GM23338 (cell line): ENCODE results near the gene PYGB. TPM values are rescaled to one million over a fixed set of nuclear protein-coding genes. Genes with fewer than 3 reads are reported as not detected.

ENCODE experiments used
- ATAC-seq: fragments of 200-7000 bp; cut with Tn5 transposase; 3 replicates; pipeline ENCODE4 v1.9.1; 2020
- DNase-seq: peaks from one replicate; pipeline ENCODE4 v3.0.0-alpha.2; 2015; ENCODE audit warnings: low spot score
- H2AFZ ChIP-seq: fragments of 200-600 bp; sonication (generic); 2 replicates; pipeline ENCODE4 v1.8.0; 2016; ENCODE audit warnings: antibody characterized with exemption, mild to moderate bottlenecking, moderate library complexity
- H3F3A ChIP-seq: fragments of 200-600 bp; sonication (generic); replicated peaks from 2 replicates; pipeline ENCODE4 v1.8.0; 2017; ENCODE audit warnings: antibody characterized with exemption, mixed run types, low read depth
- H3K27ac ChIP-seq: fragments of 200-600 bp; sonication (generic); 2 replicates; pipeline ENCODE4 v1.6.1; 2016; ENCODE audit warnings: low read depth
- H3K27me3 ChIP-seq: fragments of 200-600 bp; sonication (generic); 2 replicates; pipeline ENCODE4 v1.8.0; 2016; ENCODE audit warnings: mild to moderate bottlenecking, mixed run types, moderate library complexity; ENCODE audit not compliant: insufficient read depth
- H3K36me3 ChIP-seq: fragments of 200-600 bp; sonication (generic); 2 replicates; pipeline ENCODE4 v1.8.0; 2016; ENCODE audit warnings: mild to moderate bottlenecking; ENCODE audit not compliant: insufficient read depth
- H3K4me1 ChIP-seq: fragments of 200-600 bp; sonication (generic); 2 replicates; pipeline ENCODE4 v1.8.0; 2016; ENCODE audit warnings: mild to moderate bottlenecking, moderate library complexity; ENCODE audit not compliant: insufficient read depth
- H3K4me2 ChIP-seq: fragments of 200-600 bp; sonication (generic); 2 replicates; pipeline ENCODE4 v1.7.1; 2017; ENCODE audit warnings: mixed run types
- H3K4me3 ChIP-seq: fragments of 200-600 bp; sonication (generic); 2 replicates; pipeline ENCODE4 v1.6.1; 2016; ENCODE audit warnings: mixed run types
- H3K79me2 ChIP-seq: fragments of 200-600 bp; sonication (generic); replicated peaks from 2 replicates; pipeline ENCODE4 v1.8.0; 2017; ENCODE audit warnings: mild to moderate bottlenecking; ENCODE audit not compliant: insufficient read depth
- H3K9me2 ChIP-seq: fragments of 200-600 bp; sonication (generic); 2 replicates; pipeline ENCODE4 v1.8.0; 2017; ENCODE audit not compliant: insufficient read depth
- H4K20me1 ChIP-seq: fragments of 200-600 bp; sonication (generic); replicated peaks from 2 replicates; pipeline ENCODE4 v1.8.0; 2017; ENCODE audit warnings: mild to moderate bottlenecking; ENCODE audit not compliant: insufficient read depth
- H3K27ac Mint-ChIP-seq: 2 replicates; pipeline ENCODE4 v1.8.0; 2020; ENCODE audit warnings: inconsistent platforms, mild to moderate bottlenecking, moderate library complexity, mixed read lengths
- H3K27me3 Mint-ChIP-seq: 3 replicates; pipeline ENCODE4 v1.8.0; 2022; ENCODE audit warnings: low read depth, mild to moderate bottlenecking, moderate library complexity, mixed read lengths, inconsistent platforms; ENCODE audit not compliant: insufficient read depth, poor library complexity
- H3K36me3 Mint-ChIP-seq: 3 replicates; pipeline ENCODE4 v1.8.0; 2021; ENCODE audit warnings: low read depth, mild to moderate bottlenecking, inconsistent platforms, moderate library complexity, mixed read lengths
- H3K4me1 Mint-ChIP-seq: 3 replicates; pipeline ENCODE4 v1.8.0; 2020; ENCODE audit warnings: mild to moderate bottlenecking, inconsistent platforms, mixed read lengths
- H3K4me3 Mint-ChIP-seq: 3 replicates; pipeline ENCODE4 v1.8.0; 2021; ENCODE audit warnings: moderate library complexity, mild to moderate bottlenecking, inconsistent platforms, mixed read lengths
- H3K9me3 Mint-ChIP-seq: 3 replicates; pipeline ENCODE4 v1.8.0; 2020; ENCODE audit warnings: moderate library complexity, mild to moderate bottlenecking, inconsistent platforms, mixed read lengths
- CREB1 ChIP-seq: fragments of 250-450 bp; sonication (Bioruptor Pico); IDR thresholded peaks from 2 replicates; pipeline ENCODE4 v1.5.0; 2020; ENCODE audit warnings: low read depth, mild to moderate bottlenecking, moderate library complexity
- EZH2 ChIP-seq: fragments of 200-600 bp; sonication (generic); IDR thresholded peaks from one replicate; pipeline ENCODE4 v1.8.0; 2017; ENCODE audit warnings: antibody characterized with exemption, mild to moderate bottlenecking, low read depth; ENCODE audit not compliant: unreplicated experiment
- EZH2phosphoT487 ChIP-seq: fragments of 200-600 bp; sonication (generic); IDR thresholded peaks from one replicate; pipeline ENCODE4 v1.8.1; 2018; ENCODE audit warnings: antibody characterized with exemption; ENCODE audit not compliant: unreplicated experiment
- JUNB ChIP-seq: IDR thresholded peaks from one replicate; pipeline ENCODE4 v1.6.1; 2016; ENCODE audit warnings: antibody characterized with exemption; ENCODE audit not compliant: unreplicated experiment
- NANOG ChIP-seq: IDR thresholded peaks from 2 replicates; pipeline ENCODE4 v1.6.1; 2016; ENCODE audit warnings: antibody characterized with exemption, borderline replicate concordance
- POLR2AphosphoS5 ChIP-seq: IDR thresholded peaks from 2 replicates; pipeline ENCODE4 v1.6.1; 2016; ENCODE audit warnings: antibody characterized with exemption, low read depth
- STAT1 ChIP-seq: IDR thresholded peaks from one replicate; pipeline ENCODE4 v1.6.1; 2016; ENCODE audit warnings: antibody characterized with exemption; ENCODE audit not compliant: unreplicated experiment
- ZNF114 ChIP-seq: fragments of 250-450 bp; sonication (Bioruptor Pico); IDR thresholded peaks from 2 replicates; pipeline ENCODE4 v1.5.0; 2020; ENCODE audit warnings: mild to moderate bottlenecking, moderate library complexity
- ZNF331 ChIP-seq: fragments of 250-450 bp; sonication (Bioruptor Pico); IDR thresholded peaks from 2 replicates; pipeline ENCODE4 v1.5.0; 2020; ENCODE audit warnings: low read depth, mild to moderate bottlenecking, moderate library complexity
- polyA plus RNA-seq: library from polyadenylated mRNA; unstranded; fragments of >200 nt; fragmentation: Nextera tagmentation; extraction: Ambion mirVana; gene quantifications from 2 replicates; pipeline ENCODE4 v1.2.1, GENCODE V29; 2016
- total RNA-seq: library from RNA; depleted of rRNA; stranded (reverse); fragments of >200 nt; shearing (Covaris generic); gene quantifications from 2 replicates; pipeline ENCODE4 v1.2.3, GENCODE V29; 2014
- TF ChIP-seq, protein P1 (sequence below): IDR thresholded peaks from one replicate; pipeline ENCODE4 v1.6.1; 2018; ENCODE audit warnings: antibody characterized with exemption; ENCODE audit not compliant: unreplicated experiment
- TF ChIP-seq, protein P2 (sequence below): fragments of 250-450 bp; sonication (Bioruptor Pico); IDR thresholded peaks from 2 replicates; pipeline ENCODE4 v1.5.0; 2020; ENCODE audit warnings: mild to moderate bottlenecking, moderate library complexity
- TF ChIP-seq, protein P3 (sequence below), 2 experiments: fragments of 200-600 bp in 1 of 2; sonication (generic) in 1 of 2; conservative IDR thresholded peaks; 2 replicates each; pipeline versions ENCODE4 v1.5.1 to v1.6.1; 2016 to 2017; ENCODE audit warnings: antibody characterized with exemption in 2 of 2, low read depth in 2 of 2, mild to moderate bottlenecking in 2 of 2, moderate library complexity in 1 of 2
- TF ChIP-seq, protein P4 (sequence below): IDR thresholded peaks from 2 replicates; pipeline ENCODE4 v1.6.1; 2016; ENCODE audit warnings: antibody characterized with exemption

The PYGB gene
- total and polyA plus RNA-seq, 2 experiments from 2014 or later = 15.6 to 64.0 TPM

DNA sequence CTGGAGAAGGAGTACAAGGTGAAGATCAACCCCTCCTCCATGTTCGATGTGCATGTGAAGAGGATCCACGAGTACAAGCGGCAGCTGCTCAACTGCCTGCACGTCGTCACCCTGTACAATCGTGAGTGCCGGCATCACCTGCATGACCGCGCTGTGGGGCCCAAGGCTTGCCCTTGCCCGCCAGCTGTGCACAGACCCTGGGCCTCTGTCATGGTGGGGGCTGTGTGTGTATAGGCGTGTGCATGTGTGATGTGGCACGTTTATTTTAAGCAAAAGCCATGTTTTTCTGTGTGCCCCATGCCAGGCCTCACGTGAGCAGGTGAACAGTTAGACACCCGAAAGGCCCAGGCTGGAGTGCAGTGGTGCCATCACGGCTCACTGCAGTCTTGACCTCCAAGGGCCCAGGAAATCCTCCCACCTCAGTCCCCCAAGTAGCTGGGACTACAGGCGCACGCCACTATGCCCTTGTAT is 36.3 kb downstream of the PYGB start:
- no peaks in the 10 kb centered on the region for H3K27me3 ChIP-seq
- peaks cover 2% of the 10 kb centered on the region; the same call in 1 of the 2 replicates for H3K36me3 ChIP-seq
- no peak for DNase-seq
- no peaks in the 10 kb centered on the region for H4K20me1 ChIP-seq
- no peaks in the 10 kb centered on the region for H3K9me3 Mint-ChIP-seq
- no peak overlapping the region for H3K4me3 Mint-ChIP-seq
- H3K9me2 ChIP-seq = no peaks in the 10 kb centered on the region
- no peaks in the 10 kb centered on the region for H3K79me2 ChIP-seq
- H3K27ac Mint-ChIP-seq = no peak overlapping the region; the same call in 1 of the 2 replicates
- H3K36me3 Mint-ChIP-seq = peaks cover 49% of the 10 kb centered on the region
- peaks cover 8% of the 10 kb centered on the region; the same call in 2 of the 3 replicates for H3K4me1 Mint-ChIP-seq
- H3K4me3 ChIP-seq = no peak overlapping the region
- H3K4me2 ChIP-seq = no peak overlapping the region
- no peak for ATAC-seq
- H3K4me1 ChIP-seq = no peaks in the 10 kb centered on the region
- TF ChIP-seq EZH2phosphoT487 (no peak), CREB1 (CRISPR knock-in tag) (no peak), POLR2AphosphoS5 (no peak), NANOG (no peak), JUNB (no peak), EZH2 (no peak), ZNF114 (CRISPR knock-in tag) (no peak), ZNF331 (CRISPR knock-in tag) (no peak), STAT1 (no peak)
- TF ChIP-seq, protein P1, sequence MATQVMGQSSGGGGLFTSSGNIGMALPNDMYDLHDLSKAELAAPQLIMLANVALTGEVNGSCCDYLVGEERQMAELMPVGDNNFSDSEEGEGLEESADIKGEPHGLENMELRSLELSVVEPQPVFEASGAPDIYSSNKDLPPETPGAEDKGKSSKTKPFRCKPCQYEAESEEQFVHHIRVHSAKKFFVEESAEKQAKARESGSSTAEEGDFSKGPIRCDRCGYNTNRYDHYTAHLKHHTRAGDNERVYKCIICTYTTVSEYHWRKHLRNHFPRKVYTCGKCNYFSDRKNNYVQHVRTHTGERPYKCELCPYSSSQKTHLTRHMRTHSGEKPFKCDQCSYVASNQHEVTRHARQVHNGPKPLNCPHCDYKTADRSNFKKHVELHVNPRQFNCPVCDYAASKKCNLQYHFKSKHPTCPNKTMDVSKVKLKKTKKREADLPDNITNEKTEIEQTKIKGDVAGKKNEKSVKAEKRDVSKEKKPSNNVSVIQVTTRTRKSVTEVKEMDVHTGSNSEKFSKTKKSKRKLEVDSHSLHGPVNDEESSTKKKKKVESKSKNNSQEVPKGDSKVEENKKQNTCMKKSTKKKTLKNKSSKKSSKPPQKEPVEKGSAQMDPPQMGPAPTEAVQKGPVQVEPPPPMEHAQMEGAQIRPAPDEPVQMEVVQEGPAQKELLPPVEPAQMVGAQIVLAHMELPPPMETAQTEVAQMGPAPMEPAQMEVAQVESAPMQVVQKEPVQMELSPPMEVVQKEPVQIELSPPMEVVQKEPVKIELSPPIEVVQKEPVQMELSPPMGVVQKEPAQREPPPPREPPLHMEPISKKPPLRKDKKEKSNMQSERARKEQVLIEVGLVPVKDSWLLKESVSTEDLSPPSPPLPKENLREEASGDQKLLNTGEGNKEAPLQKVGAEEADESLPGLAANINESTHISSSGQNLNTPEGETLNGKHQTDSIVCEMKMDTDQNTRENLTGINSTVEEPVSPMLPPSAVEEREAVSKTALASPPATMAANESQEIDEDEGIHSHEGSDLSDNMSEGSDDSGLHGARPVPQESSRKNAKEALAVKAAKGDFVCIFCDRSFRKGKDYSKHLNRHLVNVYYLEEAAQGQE = no peak
- TF ChIP-seq, protein P2, sequence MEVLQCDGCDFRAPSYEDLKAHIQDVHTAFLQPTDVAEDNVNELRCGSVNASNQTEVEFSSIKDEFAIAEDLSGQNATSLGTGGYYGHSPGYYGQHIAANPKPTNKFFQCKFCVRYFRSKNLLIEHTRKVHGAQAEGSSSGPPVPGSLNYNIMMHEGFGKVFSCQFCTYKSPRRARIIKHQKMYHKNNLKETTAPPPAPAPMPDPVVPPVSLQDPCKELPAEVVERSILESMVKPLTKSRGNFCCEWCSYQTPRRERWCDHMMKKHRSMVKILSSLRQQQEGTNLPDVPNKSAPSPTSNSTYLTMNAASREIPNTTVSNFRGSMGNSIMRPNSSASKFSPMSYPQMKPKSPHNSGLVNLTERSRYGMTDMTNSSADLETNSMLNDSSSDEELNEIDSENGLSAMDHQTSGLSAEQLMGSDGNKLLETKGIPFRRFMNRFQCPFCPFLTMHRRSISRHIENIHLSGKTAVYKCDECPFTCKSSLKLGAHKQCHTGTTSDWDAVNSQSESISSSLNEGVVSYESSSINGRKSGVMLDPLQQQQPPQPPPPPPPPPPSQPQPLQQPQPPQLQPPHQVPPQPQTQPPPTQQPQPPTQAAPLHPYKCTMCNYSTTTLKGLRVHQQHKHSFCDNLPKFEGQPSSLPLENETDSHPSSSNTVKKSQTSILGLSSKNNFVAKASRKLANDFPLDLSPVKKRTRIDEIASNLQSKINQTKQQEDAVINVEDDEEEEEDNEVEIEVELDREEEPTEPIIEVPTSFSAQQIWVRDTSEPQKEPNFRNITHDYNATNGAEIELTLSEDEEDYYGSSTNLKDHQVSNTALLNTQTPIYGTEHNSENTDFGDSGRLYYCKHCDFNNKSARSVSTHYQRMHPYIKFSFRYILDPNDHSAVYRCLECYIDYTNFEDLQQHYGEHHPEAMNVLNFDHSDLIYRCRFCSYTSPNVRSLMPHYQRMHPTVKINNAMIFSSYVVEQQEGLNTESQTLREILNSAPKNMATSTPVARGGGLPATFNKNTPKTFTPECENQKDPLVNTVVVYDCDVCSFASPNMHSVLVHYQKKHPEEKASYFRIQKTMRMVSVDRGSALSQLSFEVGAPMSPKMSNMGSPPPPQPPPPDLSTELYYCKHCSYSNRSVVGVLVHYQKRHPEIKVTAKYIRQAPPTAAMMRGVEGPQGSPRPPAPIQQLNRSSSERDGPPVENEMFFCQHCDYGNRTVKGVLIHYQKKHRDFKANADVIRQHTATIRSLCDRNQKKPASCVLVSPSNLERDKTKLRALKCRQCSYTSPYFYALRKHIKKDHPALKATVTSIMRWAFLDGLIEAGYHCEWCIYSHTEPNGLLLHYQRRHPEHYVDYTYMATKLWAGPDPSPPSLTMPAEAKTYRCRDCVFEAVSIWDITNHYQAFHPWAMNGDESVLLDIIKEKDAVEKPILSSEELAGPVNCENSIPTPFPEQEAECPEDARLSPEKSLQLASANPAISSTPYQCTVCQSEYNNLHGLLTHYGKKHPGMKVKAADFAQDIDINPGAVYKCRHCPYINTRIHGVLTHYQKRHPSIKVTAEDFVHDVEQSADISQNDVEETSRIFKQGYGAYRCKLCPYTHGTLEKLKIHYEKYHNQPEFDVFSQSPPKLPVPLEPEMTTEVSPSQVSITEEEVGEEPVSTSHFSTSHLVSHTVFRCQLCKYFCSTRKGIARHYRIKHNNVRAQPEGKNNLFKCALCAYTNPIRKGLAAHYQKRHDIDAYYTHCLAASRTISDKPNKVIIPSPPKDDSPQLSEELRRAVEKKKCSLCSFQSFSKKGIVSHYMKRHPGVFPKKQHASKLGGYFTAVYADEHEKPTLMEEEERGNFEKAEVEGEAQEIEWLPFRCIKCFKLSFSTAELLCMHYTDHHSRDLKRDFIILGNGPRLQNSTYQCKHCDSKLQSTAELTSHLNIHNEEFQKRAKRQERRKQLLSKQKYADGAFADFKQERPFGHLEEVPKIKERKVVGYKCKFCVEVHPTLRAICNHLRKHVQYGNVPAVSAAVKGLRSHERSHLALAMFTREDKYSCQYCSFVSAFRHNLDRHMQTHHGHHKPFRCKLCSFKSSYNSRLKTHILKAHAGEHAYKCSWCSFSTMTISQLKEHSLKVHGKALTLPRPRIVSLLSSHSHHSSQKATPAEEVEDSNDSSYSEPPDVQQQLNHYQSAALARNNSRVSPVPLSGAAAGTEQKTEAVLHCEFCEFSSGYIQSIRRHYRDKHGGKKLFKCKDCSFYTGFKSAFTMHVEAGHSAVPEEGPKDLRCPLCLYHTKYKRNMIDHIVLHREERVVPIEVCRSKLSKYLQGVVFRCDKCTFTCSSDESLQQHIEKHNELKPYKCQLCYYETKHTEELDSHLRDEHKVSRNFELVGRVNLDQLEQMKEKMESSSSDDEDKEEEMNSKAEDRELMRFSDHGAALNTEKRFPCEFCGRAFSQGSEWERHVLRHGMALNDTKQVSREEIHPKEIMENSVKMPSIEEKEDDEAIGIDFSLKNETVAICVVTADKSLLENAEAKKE (CRISPR knock-in tag) = no peak
- TF ChIP-seq, protein P3, sequence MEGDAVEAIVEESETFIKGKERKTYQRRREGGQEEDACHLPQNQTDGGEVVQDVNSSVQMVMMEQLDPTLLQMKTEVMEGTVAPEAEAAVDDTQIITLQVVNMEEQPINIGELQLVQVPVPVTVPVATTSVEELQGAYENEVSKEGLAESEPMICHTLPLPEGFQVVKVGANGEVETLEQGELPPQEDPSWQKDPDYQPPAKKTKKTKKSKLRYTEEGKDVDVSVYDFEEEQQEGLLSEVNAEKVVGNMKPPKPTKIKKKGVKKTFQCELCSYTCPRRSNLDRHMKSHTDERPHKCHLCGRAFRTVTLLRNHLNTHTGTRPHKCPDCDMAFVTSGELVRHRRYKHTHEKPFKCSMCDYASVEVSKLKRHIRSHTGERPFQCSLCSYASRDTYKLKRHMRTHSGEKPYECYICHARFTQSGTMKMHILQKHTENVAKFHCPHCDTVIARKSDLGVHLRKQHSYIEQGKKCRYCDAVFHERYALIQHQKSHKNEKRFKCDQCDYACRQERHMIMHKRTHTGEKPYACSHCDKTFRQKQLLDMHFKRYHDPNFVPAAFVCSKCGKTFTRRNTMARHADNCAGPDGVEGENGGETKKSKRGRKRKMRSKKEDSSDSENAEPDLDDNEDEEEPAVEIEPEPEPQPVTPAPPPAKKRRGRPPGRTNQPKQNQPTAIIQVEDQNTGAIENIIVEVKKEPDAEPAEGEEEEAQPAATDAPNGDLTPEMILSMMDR (conservative IDR thresholded peaks at IDR 0.05; ENCODE audit: low read depth in 2 of 2) = no peak
- TF ChIP-seq, protein P4, sequence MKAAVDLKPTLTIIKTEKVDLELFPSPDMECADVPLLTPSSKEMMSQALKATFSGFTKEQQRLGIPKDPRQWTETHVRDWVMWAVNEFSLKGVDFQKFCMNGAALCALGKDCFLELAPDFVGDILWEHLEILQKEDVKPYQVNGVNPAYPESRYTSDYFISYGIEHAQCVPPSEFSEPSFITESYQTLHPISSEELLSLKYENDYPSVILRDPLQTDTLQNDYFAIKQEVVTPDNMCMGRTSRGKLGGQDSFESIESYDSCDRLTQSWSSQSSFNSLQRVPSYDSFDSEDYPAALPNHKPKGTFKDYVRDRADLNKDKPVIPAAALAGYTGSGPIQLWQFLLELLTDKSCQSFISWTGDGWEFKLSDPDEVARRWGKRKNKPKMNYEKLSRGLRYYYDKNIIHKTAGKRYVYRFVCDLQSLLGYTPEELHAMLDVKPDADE = no peak
- no peaks in the 10 kb centered on the region for H3F3A ChIP-seq
- no peak overlapping the region for H3K27ac ChIP-seq
- H2AFZ ChIP-seq = no peak overlapping the region
- H3K27me3 Mint-ChIP-seq = peaks cover 7% of the 10 kb centered on the region
